ENCODE data around the gene ARMCX4.

The ARMCX4 gene

DNA sequence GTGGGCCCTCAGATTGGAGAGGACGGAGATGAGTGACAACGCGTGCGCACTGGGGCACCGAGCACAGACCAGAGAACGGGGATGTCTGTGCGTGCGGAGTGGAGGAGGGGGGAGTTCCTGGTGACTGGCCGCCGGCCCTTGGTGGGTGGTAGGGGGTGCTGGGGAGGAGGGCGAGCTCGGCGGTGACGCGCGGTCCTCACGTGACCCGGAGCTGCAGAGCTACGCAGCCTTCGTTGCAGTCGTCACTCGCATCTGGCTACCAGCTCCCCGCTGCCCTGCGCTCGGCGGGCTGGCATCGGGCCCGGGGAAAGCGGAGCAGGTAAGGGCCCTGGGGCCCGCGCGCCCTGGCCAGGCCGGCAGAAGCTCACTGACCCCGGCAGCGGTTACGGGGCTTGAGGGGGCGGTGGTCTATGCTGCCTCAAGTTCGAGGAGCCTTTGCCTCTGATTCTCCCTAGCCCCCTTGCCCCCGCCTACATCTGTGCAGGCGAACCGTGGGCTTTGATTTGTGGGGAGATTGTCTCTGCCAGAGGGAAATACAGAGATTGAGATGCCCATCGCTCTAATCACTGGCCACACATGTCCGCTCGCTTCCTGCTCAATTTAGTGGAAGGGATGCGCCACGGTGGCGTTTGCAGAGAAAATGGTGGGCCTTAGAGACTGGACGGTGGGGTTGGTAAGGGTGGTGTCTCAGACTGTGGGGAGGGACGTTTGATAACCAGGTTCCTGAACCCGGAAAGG, at the start of gene ARMCX4:
Gene ARMCX4 (plus strand): TSS at position 245 of the 738 bp plus-strand sequence. CDS start 3,134 bp downstream, outside the sequence.
- TF ChIP-seq, protein P1, sequence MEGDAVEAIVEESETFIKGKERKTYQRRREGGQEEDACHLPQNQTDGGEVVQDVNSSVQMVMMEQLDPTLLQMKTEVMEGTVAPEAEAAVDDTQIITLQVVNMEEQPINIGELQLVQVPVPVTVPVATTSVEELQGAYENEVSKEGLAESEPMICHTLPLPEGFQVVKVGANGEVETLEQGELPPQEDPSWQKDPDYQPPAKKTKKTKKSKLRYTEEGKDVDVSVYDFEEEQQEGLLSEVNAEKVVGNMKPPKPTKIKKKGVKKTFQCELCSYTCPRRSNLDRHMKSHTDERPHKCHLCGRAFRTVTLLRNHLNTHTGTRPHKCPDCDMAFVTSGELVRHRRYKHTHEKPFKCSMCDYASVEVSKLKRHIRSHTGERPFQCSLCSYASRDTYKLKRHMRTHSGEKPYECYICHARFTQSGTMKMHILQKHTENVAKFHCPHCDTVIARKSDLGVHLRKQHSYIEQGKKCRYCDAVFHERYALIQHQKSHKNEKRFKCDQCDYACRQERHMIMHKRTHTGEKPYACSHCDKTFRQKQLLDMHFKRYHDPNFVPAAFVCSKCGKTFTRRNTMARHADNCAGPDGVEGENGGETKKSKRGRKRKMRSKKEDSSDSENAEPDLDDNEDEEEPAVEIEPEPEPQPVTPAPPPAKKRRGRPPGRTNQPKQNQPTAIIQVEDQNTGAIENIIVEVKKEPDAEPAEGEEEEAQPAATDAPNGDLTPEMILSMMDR (conservative IDR thresholded peaks at IDR 0.05; ENCODE audit: low read depth, low read length) = no peak
- no peak for DNase-seq (ENCODE audit: low read depth)
- peak within 1 kb of the TSS; percentile 61 for H3K4me3 ChIP-seq (ENCODE audit: low read length)

DNA sequence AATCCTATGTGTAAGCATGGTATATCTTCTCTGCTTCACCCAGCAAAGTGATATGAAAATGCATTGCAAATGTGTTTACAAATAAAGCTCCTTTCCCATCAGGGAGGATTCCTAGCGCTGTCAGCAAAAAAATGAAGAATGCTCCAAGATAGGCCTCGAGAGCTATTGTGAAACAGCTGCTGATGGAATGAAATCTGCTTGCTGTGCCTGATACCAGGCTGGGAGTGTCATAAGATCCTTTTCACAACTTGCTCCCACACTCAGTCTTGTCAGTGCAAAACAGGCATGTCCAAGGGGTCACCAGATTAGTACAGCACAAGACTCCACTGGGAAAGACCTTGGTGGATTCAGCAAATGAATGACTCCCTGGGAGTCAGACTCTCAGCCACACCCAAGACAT, 43.2 kb upstream of the ARMCX4 start:
- no peak for DNase-seq (ENCODE audit: low read depth)
- H3K4me3 ChIP-seq (ENCODE audit: low read length) = no peak overlapping the region
- TF ChIP-seq, protein P1 (conservative IDR thresholded peaks at IDR 0.05; ENCODE audit: low read depth, low read length) = no peak

DNA sequence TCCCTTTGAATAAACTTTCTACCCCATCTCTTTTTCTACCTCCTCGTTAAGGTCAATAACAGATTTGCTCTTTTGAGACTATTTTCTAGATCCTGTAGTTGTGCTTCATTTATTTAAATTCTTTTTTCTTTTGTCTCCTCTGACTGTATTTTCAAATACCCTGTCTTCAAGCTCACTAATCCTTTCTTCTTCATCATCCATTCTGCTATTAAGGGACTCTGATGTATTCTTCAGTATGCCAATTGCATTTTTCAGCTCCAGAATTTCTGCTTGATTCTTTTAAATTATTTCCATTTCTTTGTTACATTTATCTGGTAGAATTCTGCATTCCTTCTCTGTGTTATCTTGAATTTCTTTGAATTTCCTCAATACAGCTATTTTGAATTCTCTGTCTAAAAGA, 36.0 kb upstream of the ARMCX4 start:
- DNase-seq (ENCODE audit: low read depth) = no peak
- TF ChIP-seq, protein P1 (conservative IDR thresholded peaks at IDR 0.05; ENCODE audit: low read depth, low read length) = no peak

DNA sequence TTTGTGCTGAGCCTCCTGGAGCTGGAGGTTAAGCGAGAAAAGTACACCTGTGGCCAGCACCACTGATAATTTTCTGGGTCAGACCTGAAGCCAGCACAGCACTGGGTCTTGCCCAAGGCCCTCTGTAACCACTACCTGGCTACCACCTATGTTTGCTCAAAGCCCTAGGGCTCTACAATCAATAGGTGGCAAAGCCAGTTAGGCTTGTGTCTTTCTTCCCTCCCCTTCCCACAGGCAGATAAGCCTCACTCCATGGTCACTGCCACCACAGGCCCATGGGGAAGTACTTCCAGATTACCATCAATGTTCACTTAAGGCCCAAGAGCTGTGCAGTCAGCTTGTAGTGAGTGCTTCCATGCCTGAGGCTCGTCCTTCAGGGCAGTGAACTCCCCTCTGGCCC, 35.2 kb upstream of the ARMCX4 start:
- TF ChIP-seq, protein P1 (conservative IDR thresholded peaks at IDR 0.05; ENCODE audit: low read depth, low read length) = no peak
- no peak for DNase-seq (ENCODE audit: low read depth)
- no peak overlapping the region for H3K4me3 ChIP-seq (ENCODE audit: low read length)

More for the DNA sequence above, 36.0 kb upstream of the ARMCX4 start:
- H3K4me3 ChIP-seq (ENCODE audit: low read length) = no peak overlapping the region

DNA sequence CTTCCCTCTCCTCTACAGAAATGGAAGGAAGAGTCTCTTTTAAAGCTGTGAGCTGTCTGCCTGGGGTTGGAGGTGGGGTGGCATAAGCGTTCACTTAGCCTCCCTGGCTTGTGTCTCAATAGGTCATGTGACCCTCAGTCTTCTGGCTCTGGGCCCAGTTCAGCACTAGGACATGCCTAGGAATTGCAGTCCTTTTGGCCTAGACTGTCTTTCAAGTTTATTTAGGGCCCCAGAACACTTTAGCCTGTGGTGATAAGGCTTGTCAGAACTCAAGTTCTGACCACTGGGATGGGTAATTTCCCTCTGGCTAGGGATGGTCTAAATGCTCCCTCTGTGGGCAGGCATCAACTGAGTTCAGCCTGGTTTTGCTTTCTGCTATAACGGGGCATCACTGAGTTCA, 34.3 kb upstream of the ARMCX4 start:
- peak; percentile 18 for DNase-seq (ENCODE audit: low read depth)
- no peak overlapping the region for H3K4me3 ChIP-seq (ENCODE audit: low read length)
- TF ChIP-seq, protein P1 (conservative IDR thresholded peaks at IDR 0.05; ENCODE audit: low read depth, low read length) = no peak

DNA sequence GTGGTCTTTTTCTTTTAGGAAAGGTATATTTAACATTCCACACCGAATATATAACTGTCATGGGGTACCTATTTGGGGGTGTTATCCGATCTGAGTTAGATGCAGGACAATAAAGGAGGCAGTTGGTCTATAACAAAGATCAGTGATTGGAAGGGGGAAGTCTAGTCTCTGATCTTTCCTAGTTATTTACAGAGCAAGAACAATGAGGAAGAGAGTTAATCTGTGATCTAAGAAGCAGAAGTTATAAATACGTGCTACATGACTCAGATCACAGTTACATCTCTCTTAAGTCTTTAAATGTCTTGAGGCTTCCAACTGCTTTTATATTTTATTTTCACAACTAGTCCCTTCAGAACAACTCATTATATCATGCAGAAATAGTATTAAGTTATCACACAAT, 33.2 kb upstream of the ARMCX4 start:
- H3K4me3 ChIP-seq (ENCODE audit: low read length) = no peak overlapping the region
- TF ChIP-seq, protein P1 (conservative IDR thresholded peaks at IDR 0.05; ENCODE audit: low read depth, low read length) = no peak
- DNase-seq (ENCODE audit: low read depth) = no peak

DNA sequence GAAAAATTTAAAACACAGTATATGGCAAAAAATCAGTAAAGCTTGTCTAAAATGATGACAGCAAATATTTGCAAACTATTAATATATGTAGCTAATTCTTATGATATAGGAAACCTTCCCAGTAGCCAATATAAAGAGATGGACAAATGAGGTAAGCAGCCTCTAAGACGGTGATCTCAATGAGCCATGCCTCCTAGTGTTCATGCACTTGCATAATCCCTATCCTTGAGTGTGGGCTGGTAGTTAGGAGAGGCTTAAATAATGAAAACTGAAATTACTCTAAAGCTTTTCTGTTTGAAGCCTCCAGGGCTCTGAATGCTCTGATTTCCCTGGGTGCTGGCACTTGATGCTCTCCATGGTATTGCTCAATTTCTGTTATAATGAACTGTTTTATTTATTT, 24.6 kb upstream of the ARMCX4 start:
- TF ChIP-seq, protein P1 (conservative IDR thresholded peaks at IDR 0.05; ENCODE audit: low read depth, low read length) = peak; percentile 7
- no peak overlapping the region for H3K4me3 ChIP-seq (ENCODE audit: low read length)
- no peak for DNase-seq (ENCODE audit: low read depth)
